Testis (tissue), 3 donors: ENCODE measurements around the gene NECTIN1. TPM values are rescaled to one million over a fixed set of nuclear protein-coding genes. Genes with fewer than 3 reads are reported as not detected.

Source experiments
- DNase-seq: peaks from one replicate; pipeline ENCODE4 v3.0.0-alpha.2; 2019
- H3K27ac ChIP-seq, 2 donors: fragments of 200-600 bp; sonication (generic); one replicate each; pipeline ENCODE4 v1.5.1; 2019
- H3K27me3 ChIP-seq: fragments of 200-600 bp; sonication (generic); one replicate; pipeline ENCODE4 v1.5.1; 2019
- H3K36me3 ChIP-seq: fragments of 200-600 bp; sonication (generic); one replicate; pipeline ENCODE4 v1.5.1; 2017; ENCODE audit warnings: low read depth; ENCODE audit errors: missing control alignments
- H3K4me1 ChIP-seq: fragments of 200-600 bp; sonication (generic); one replicate; pipeline ENCODE4 v1.5.1; 2019
- H3K4me3 ChIP-seq, 2 donors: fragments of 200-600 bp; sonication (generic); one replicate each; pipeline ENCODE4 v1.5.1; 2017 to 2019
- H3K9me3 ChIP-seq: fragments of 200-600 bp; sonication (generic); one replicate; pipeline ENCODE4 v1.5.1; 2017
- POLR2A ChIP-seq: fragments of 450-650 bp; IDR thresholded peaks from one replicate; pipeline ENCODE4 v1.6.1; 2017; ENCODE audit warnings: antibody characterized with exemption, mild to moderate bottlenecking, moderate library complexity
- WGBS, 2 donors: methylation state at CpG; one replicate each; pipeline ENCODE4 v1.1.5; 2018; 5-methylcytosine and 5-hydroxymethylcytosine counted together
- intact Hi-C: fragments of 100-400 bp; cut with DNase I; formaldehyde crosslinking; loops from one replicate; pipeline ENCODE4 v1.15.1; 2023; ENCODE audit warnings: low total_unique reads
- polyA plus RNA-seq: library from polyadenylated mRNA; stranded (reverse); fragments of 350-450 nt; fragmentation: Illumina TruSeq; extraction: RNeasy Lipid Tissue Mini Kit (QIAGEN cat#74804); gene quantifications from one replicate; pipeline ENCODE4 v1.2.3, GENCODE V29; 2014; ENCODE audit warnings: low read depth, low replicate concordance; ENCODE audit not compliant: insufficient read depth
- total RNA-seq, 2 donors: library from RNA; depleted of rRNA; stranded (reverse); fragments of >200 nt; gene quantifications; one replicate each; pipeline ENCODE4 v1.2.3, GENCODE V29; 2016
- TF ChIP-seq, protein P1 (sequence below), 3 experiments: fragments of 450-650 bp in 2 of 3; fragments of 200-600 bp in 1 of 3; sonication (generic) in 1 of 3; IDR thresholded peaks; one replicate each; pipeline ENCODE4 v1.5.1; 2016 to 2019; ENCODE audit warnings: antibody characterized with exemption in 3 of 3, mild to moderate bottlenecking in 2 of 3, moderate library complexity in 1 of 3

The NECTIN1 gene
- total and polyA plus RNA-seq, 3 donors from 2014 or later, result 5.2 to 5.4 (median 5.2) TPM

DNA sequence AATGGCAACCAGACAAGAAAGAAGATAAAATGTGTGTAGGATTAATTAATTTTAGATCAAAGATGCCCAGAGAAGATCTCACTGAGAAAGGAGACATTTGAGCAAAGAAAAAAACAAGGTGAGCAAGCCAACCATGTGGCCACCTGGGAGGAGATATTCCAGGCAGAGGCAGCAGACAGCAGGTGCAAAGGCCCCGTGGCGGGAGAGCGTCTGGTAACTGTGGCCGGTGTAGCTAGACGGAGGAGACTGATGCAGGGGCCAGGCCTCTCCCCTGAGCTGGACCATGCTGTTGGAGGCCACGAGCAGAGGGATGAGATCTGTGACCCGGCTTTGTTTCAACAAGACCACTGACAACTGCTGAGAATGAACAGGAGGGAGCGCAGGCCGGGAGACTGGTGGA is 23.6 kb downstream of the NECTIN1 start:
- H3K36me3 ChIP-seq, result no peaks in the 10 kb centered on the region
- intact Hi-C loops, result no loop called here
- H3K4me3 ChIP-seq, result no peak overlapping the region
- H3K4me1 ChIP-seq, result no peaks in the 10 kb centered on the region
- no peaks in the 10 kb centered on the region for H3K9me3 ChIP-seq
- no peaks in the 10 kb centered on the region for H3K27me3 ChIP-seq
- WGBS, 2 donors, result 89 to 93% methylated on average over 9 of the region's 9 CpGs
- TF ChIP-seq, protein P1, sequence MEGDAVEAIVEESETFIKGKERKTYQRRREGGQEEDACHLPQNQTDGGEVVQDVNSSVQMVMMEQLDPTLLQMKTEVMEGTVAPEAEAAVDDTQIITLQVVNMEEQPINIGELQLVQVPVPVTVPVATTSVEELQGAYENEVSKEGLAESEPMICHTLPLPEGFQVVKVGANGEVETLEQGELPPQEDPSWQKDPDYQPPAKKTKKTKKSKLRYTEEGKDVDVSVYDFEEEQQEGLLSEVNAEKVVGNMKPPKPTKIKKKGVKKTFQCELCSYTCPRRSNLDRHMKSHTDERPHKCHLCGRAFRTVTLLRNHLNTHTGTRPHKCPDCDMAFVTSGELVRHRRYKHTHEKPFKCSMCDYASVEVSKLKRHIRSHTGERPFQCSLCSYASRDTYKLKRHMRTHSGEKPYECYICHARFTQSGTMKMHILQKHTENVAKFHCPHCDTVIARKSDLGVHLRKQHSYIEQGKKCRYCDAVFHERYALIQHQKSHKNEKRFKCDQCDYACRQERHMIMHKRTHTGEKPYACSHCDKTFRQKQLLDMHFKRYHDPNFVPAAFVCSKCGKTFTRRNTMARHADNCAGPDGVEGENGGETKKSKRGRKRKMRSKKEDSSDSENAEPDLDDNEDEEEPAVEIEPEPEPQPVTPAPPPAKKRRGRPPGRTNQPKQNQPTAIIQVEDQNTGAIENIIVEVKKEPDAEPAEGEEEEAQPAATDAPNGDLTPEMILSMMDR (IDR thresholded peaks at IDR 0.05), result no peak
- TF ChIP-seq POLR2A, result no peak
- H3K27ac ChIP-seq, result no peak overlapping the region
- no peak for DNase-seq

DNA sequence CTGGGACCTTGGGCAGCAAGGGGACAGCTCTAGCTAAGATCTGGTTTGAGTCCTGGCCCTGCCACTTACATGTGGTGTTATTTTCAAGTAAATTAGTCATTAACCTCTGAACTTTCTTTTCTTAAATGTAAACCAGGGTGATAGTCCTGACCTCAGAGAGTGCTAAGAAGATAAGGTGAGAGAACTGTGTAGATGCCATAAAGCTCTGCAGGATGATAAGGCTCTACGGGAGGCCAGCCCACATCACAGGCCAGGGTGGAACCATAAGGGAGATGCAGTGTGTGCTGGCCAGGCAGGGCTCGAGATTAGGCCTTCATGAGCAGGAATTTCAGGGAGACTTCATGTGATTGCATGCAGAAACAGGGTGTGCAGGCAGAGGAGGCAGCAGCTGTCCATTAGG is 24.2 kb downstream of the NECTIN1 start:
- Histone ChIP-seq H3K27ac (no peak overlapping the region), H3K36me3 (no peaks in the 10 kb centered on the region), H3K9me3 (no peaks in the 10 kb centered on the region), H3K27me3 (no peaks in the 10 kb centered on the region), H3K4me1 (no peaks in the 10 kb centered on the region), H3K4me3 (no peak overlapping the region)
- TF ChIP-seq, protein P1 (IDR thresholded peaks at IDR 0.05), result no peak
- TF ChIP-seq POLR2A, result no peak
- intact Hi-C loops, result no loop called here
- 56 to 82% methylated on average over 2 of the region's 2 CpGs for WGBS, 2 donors
- DNase-seq, result no peak

DNA sequence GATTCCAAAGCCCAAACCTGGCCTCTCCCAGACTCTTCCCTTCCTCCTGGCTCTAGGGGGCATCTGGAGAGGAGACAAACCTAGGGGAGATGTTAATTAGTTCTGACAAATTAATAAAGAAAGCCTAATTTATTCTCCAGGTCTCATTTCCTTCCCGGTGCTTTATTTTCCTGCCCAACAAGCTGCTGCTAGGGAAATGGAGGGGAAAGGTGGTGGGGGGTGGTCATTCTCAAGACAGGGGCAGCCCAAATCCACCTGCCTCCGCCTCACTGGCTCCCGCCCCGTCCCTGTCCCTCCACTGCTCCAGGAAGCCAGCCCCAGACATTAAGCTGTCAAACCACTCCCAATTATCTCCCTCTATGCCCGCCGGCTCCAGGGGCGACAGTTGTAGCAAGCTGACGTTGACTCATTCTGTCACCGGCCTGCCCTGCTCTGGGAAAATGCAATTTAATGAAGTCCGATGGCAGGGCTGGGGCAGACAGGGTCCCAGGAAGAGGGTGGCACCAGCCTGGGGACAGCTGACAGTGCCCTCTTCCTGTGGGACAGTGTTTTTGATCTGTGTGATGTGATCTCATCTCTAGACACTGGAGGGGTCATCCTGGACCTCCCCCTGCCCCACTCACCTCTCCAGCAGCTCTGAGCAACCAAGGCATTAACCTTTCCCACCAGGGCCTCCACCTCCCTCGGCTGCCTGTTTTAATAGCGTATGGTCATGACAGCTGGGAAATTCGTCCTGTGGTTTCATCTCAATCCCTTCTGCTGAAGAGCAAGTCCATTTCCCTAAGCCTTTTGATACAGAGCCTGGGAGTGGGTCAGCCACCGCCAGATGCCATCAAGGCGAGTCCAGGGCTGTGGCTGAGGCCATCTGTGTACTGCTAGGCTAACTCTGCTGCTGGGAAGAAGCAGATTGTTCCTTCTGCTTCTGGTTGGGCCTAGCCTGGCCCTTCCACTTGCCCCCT is 27.1 kb downstream of the NECTIN1 start:
- no peak for DNase-seq
- no peak overlapping the region for H3K4me3 ChIP-seq
- no peak overlapping the region for H3K27ac ChIP-seq
- WGBS, 2 donors, result 93% methylated on average over 15 of the region's 15 CpGs
- H3K4me1 ChIP-seq, result no peaks in the 10 kb centered on the region
- H3K27me3 ChIP-seq, result no peaks in the 10 kb centered on the region
- H3K36me3 ChIP-seq, result no peaks in the 10 kb centered on the region
- intact Hi-C loops, result no loop called here
- no peaks in the 10 kb centered on the region for H3K9me3 ChIP-seq
- TF ChIP-seq, protein P1 (IDR thresholded peaks at IDR 0.05), result no peak

DNA sequence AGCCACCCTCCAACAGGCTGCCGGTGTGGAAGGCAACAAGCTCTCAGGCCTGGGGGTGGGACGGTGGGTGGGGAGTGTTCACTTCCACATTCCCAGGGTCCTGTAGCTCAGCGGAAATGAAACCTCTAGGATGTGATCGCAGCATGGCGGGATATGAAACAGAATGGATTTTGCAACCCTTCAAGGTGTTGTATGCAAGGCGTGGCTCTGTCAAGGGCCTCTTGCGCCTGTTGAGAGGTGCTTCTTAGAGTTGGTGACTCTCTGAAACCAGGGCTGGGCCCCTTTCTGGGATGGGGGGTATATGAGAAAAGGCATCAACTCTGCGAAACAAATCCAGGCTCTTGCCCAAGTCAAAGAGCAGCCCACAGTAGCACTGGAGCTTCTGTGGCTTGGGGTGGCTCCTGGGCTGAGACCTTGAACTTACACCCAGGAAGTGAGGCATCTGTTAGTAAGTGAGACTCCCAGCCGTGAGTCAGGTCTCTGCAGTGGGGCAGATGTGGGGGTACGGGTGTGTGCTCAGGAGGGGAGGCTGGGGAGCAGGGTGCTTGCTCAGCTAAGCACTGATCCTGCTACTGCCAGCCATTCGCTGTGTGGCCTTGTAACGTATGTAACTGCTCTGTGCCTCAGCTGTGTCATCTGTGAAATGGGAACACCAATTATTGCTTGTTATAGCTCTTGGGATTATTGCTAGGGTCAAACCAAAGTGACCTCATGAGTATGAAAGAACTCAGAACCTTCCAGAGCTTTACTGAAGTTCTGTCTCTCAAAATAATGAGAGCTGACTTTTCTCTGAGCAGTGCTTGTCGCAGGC is 28.3 kb downstream of the NECTIN1 start:
- Histone ChIP-seq H3K4me3 (no peak overlapping the region), H3K4me1 (no peaks in the 10 kb centered on the region), H3K27me3 (no peaks in the 10 kb centered on the region), H3K9me3 (no peaks in the 10 kb centered on the region), H3K27ac (no peak overlapping the region), H3K36me3 (no peaks in the 10 kb centered on the region)
- intact Hi-C loops, result no loop called here
- TF ChIP-seq POLR2A, result no peak
- TF ChIP-seq, protein P1 (IDR thresholded peaks at IDR 0.05), result no peak
- no peak for DNase-seq
- WGBS, 2 donors, result 88 to 91% methylated on average over 13 of the region's 13 CpGs
